Activated naive CD4-positive, alpha-beta T cell treated with anti-CD3 and anti-CD28 coated beads, Interleukin-2, amount 50 U/mL, for 16 hours (primary cell): ENCODE results near the gene RETREG1.
"Not testable (repeated sequence)": the region's sequence is repeated elsewhere in the genome, so short reads cannot be mapped to it uniquely, and the experiment has no call there.

Experiments
- DNase-seq: peaks from one replicate; pipeline ENCODE4 v3.0.0-alpha.2; 2020

RETREG1 gene

GRCh38 chr5:16437977-16438376 is 178.8 kb downstream of the RETREG1 start:
- no peak for DNase-seq

GRCh38 chr5:16436065-16436682 is 180.6 kb downstream of the RETREG1 start:
- not testable (repeated sequence) for DNase-seq

- no peak for DNase-seq
Observed at GRCh38 chr5:16431490-16431889, 185.3 kb downstream of the RETREG1 start.

GRCh38 chr5:16430349-16431089 is 186.3 kb downstream of the RETREG1 start:
- DNase-seq: no peak

- DNase-seq: no peak
Observed at GRCh38 chr5:16428359-16428758, 188.4 kb downstream of the RETREG1 start.

GRCh38 chr5:16427587-16427986 is 189.2 kb downstream of the RETREG1 start:
- DNase-seq: no peak
